HG03354 (cell line): Measurements from ENCODE around the gene MANF.

Experiments used
- ATAC-seq: cut with Tn5 transposase; IDR thresholded peaks from one replicate; pipeline ENCODE4 v1.9.1; 2021; ENCODE audit warnings: mild to moderate bottlenecking; ENCODE audit not compliant: unreplicated experiment, poor library complexity, severe bottlenecking

MANF gene

GRCh38 chr3:51384726-51385473 is at the start of gene MANF:
Gene MANF, plus strand, starts transcription at chr3:51385291. Its CDS starts 52 bp downstream, at chr3:51385343.
- peak; percentile 96 for ATAC-seq

- no peak for ATAC-seq
Measured at GRCh38 chr3:51336261-51336660, 48.8 kb upstream of the MANF start.

GRCh38 chr3:51337666-51338065 is 47.4 kb upstream of the MANF start:
- no peak for ATAC-seq

GRCh38 chr3:51338632-51339031 is 46.5 kb upstream of the MANF start:
- ATAC-seq = no peak

- no peak for ATAC-seq
Measured at GRCh38 chr3:51340013-51340829, 44.9 kb upstream of the MANF start.

GRCh38 chr3:51340989-51341636 is 44.0 kb upstream of the MANF start:
- no peak for ATAC-seq

GRCh38 chr3:51343918-51344687 is 41.0 kb upstream of the MANF start:
- no peak for ATAC-seq

- ATAC-seq = no peak
Measured at GRCh38 chr3:51350751-51351150, 34.3 kb upstream of the MANF start.

GRCh38 chr3:51353131-51353530 is 32.0 kb upstream of the MANF start:
- ATAC-seq = no peak

- no peak for ATAC-seq
Measured at GRCh38 chr3:51353691-51354090, 31.4 kb upstream of the MANF start.

- no peak for ATAC-seq
Measured at GRCh38 chr3:51354172-51354571, 30.9 kb upstream of the MANF start.

GRCh38 chr3:51354731-51355615 is 30.1 kb upstream of the MANF start:
- ATAC-seq = no peak

- ATAC-seq = no peak
Measured at GRCh38 chr3:51355891-51356578, 29.1 kb upstream of the MANF start.

- no peak for ATAC-seq
Measured at GRCh38 chr3:51357856-51358255, 27.2 kb upstream of the MANF start.

- no peak for ATAC-seq
Measured at GRCh38 chr3:51358981-51359380, 26.1 kb upstream of the MANF start.

GRCh38 chr3:51360806-51361205 is 24.3 kb upstream of the MANF start:
- no peak for ATAC-seq

- ATAC-seq = no peak
Measured at GRCh38 chr3:51361746-51362145, 23.3 kb upstream of the MANF start.

- no peak for ATAC-seq
Measured at GRCh38 chr3:51362476-51362875, 22.6 kb upstream of the MANF start.
